Measurements from ENCODE around the gene ESPN.

The ESPN gene

GRCh38 chr1:6465461-6466005 lies 41.0 kb downstream of the ESPN start:
- no peak for DNase-seq (ENCODE audit: low read depth in 2 of 2)

- DNase-seq (ENCODE audit: low read depth in 2 of 2): no peak
Observed at GRCh38 chr1:6466023-6466422, 41.4 kb downstream of the ESPN start, which contains the start of gene TNFRSF25. Gene TNFRSF25, minus strand, starts transcription at chr1:6466173. Its CDS starts 66 bp downstream, at chr1:6466107.

- DNase-seq (ENCODE audit: low read depth in 2 of 2): no peak
Observed at GRCh38 chr1:6466751-6467150, 42.2 kb downstream of the ESPN start.

- DNase-seq (ENCODE audit: low read depth in 2 of 2): no peak
Observed at GRCh38 chr1:6467224-6467623, 42.6 kb downstream of the ESPN start.

GRCh38 chr1:6467744-6468688 lies 43.4 kb downstream of the ESPN start:
- no peak for DNase-seq (ENCODE audit: low read depth in 2 of 2)

GRCh38 chr1:6468729-6469461 lies 44.3 kb downstream of the ESPN start:
- DNase-seq (ENCODE audit: low read depth in 2 of 2): no peak

- DNase-seq (ENCODE audit: low read depth in 2 of 2): no peak
Observed at GRCh38 chr1:6470132-6471085, 45.8 kb downstream of the ESPN start.

GRCh38 chr1:6471086-6471969 lies 46.8 kb downstream of the ESPN start:
- no peak for DNase-seq (ENCODE audit: low read depth in 2 of 2)

- no peak for DNase-seq (ENCODE audit: low read depth in 2 of 2)
Observed at GRCh38 chr1:6471970-6472368, 47.4 kb downstream of the ESPN start.

- DNase-seq (ENCODE audit: low read depth in 2 of 2): no peak
Observed at GRCh38 chr1:6472391-6472790, 47.8 kb downstream of the ESPN start.

GRCh38 chr1:6473156-6473555 lies 48.6 kb downstream of the ESPN start:
- no peak for DNase-seq (ENCODE audit: low read depth in 2 of 2)

- DNase-seq (ENCODE audit: low read depth in 2 of 2): no peak
Observed at GRCh38 chr1:6473974-6474814, 49.6 kb downstream of the ESPN start.

- no peak for DNase-seq (ENCODE audit: low read depth in 2 of 2)
Observed at GRCh38 chr1:6474815-6475282, 50.3 kb downstream of the ESPN start.

GRCh38 chr1:6475381-6476133 lies 51.0 kb downstream of the ESPN start:
- DNase-seq (ENCODE audit: low read depth in 2 of 2): peak in 1 of 2 donors; percentile 66

GRCh38 chr1:6476483-6476882 lies 51.9 kb downstream of the ESPN start:
- DNase-seq (ENCODE audit: low read depth in 2 of 2): no peak

GRCh38 chr1:6477039-6477820 lies 52.7 kb downstream of the ESPN start:
- no peak for DNase-seq (ENCODE audit: low read depth in 2 of 2)

- no peak for DNase-seq (ENCODE audit: low read depth in 2 of 2)
Observed at GRCh38 chr1:6481820-6482219, 57.2 kb downstream of the ESPN start.

All from stimulated activated CD8-positive, alpha-beta memory T cell treated with anti-CD3 and anti-CD28 coated beads, Interleukin-2, amount 100 ng/mL, for 48 hours (primary cell).